Renal cortical epithelial cell (primary cell): ENCODE data around the gene OR51G2. TPM values are rescaled to one million over a fixed set of nuclear protein-coding genes. Genes with fewer than 3 reads are reported as not detected.

Source experiments
- DNase-seq: peaks from one replicate; pipeline ENCODE4 v3.0.0-alpha.2; 2011; ENCODE audit warnings: low read depth
- total RNA-seq: library from RNA; depleted of rRNA; stranded (reverse); fragments of >200 nt; gene quantifications from 2 replicates; pipeline ENCODE4 v1.2.3, GENCODE V29; 2014

OR51G2 gene
- total RNA-seq, 1 donor from 2014 or later: not detected

DNA sequence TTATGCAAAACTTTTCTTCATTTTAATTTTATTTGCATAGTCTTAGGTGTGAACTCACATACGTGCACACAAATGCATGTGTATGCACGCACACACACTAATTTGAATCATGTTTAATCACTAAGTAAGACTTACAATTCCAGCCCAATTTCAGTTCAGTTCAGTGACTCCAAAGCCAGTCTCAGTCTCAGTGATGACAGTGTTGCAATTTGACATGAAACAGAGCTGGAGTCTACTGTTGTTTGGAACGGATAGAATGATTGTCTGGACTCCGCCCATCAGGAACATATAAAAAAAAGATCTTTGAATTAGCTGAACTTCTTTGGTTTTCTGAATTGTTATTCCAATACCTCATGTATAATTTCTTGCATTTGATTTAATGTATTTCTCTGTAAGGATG lies 55.3 kb downstream of the OR51G2 start:
- DNase-seq: no peak

Other genes starting within 250 kb of the OR51G2 start
- gene OR51E2, start 221.5 kb downstream of the OR51G2 start, total RNA-seq: not detected in 2 replicates
- gene MMP26, start 214.6 kb downstream of the OR51G2 start, total RNA-seq: not detected in 2 replicates
- gene OR51F1, start 149.4 kb downstream of the OR51G2 start, total RNA-seq: not detected in 2 replicates
- gene OR52R1, start 115.0 kb downstream of the OR51G2 start, total RNA-seq: not detected in 2 replicates
- gene OR51F2, start 98.0 kb downstream of the OR51G2 start, total RNA-seq: not detected in 2 replicates
- gene OR51S1, start 70.1 kb downstream of the OR51G2 start, total RNA-seq: not detected in 2 replicates
- not detected in 2 replicates for gene OR51T1, start 37.5 kb downstream of the OR51G2 start, total RNA-seq
- not detected in 2 replicates for gene OR51A7, start 15.6 kb downstream of the OR51G2 start, total RNA-seq
- not detected in 2 replicates for gene OR51G1, start 5.0 kb upstream of the OR51G2 start, total RNA-seq
- not detected in 2 replicates for gene OR51A4, start 28.3 kb upstream of the OR51G2 start, total RNA-seq
- gene OR51A2, start 36.4 kb upstream of the OR51G2 start, total RNA-seq: not detected in 2 replicates
- gene OR51L1, start 75.5 kb upstream of the OR51G2 start, total RNA-seq: not detected in 2 replicates
- gene OR52J3, start 127.2 kb upstream of the OR51G2 start, total RNA-seq: not detected in 2 replicates
- not detected in 2 replicates for gene OR52E2, start 140.3 kb upstream of the OR51G2 start, total RNA-seq
- gene OR52E1, start 150.2 kb upstream of the OR51G2 start, total RNA-seq: not detected in 2 replicates
- gene OR52A5, start 219.0 kb upstream of the OR51G2 start, total RNA-seq: not detected in 2 replicates
- gene OR52A1, start 235.4 kb upstream of the OR51G2 start, total RNA-seq: not detected in 2 replicates